ENCODE measurements around the gene SH3BP5L. TPM values are rescaled to one million over a fixed set of nuclear protein-coding genes. Genes with fewer than 3 reads are reported as not detected.

SH3BP5L gene
- total RNA-seq, 4 donors from 2014 or later = 16.8 to 24.6 (median 21.7) TPM

GRCh38 chr1:248824301-248824700, 1.4 kb downstream of the SH3BP5L start:
- Histone ChIP-seq H3K27me3 (no peaks in the 10 kb centered on the region), H3K36me3 (peaks cover 0 to 37% (median 0%) of the 10 kb centered on the region in 3 donors), H3K9me3 (no peaks in the 10 kb centered on the region), H3K4me3 (peak overlapping the region in 3 of 4 donors; percentile 78 to 92 (median 91)), H3K27ac (peak overlapping the region in 1 of 4 donors; percentile 91), H3K4me1 (peaks cover 0 to 66% (median 43%) of the 10 kb centered on the region in 4 donors)
- WGBS, 2 donors = 100% methylated on average over 1 of the region's 1 CpG
- TF ChIP-seq CTCF (IDR thresholded peaks at IDR 0.05) = no peak
- TF ChIP-seq EP300 (IDR thresholded peaks at IDR 0.05) = no peak
- TF ChIP-seq POLR2A (IDR thresholded peaks at IDR 0.05) = no peak
- DNase-seq (ENCODE audit: low spot score in 2 of 2) = no peak

GRCh38 chr1:248823517-248824001, 2.2 kb downstream of the SH3BP5L start:
- H3K4me1 ChIP-seq = peaks cover 0 to 73% (median 44%) of the 10 kb centered on the region in 4 donors
- peaks cover 0 to 41% (median 0%) of the 10 kb centered on the region in 3 donors for H3K36me3 ChIP-seq
- H3K9me3 ChIP-seq = no peaks in the 10 kb centered on the region
- 75 to 92% methylated on average over 2 of the region's 2 CpGs for WGBS, 2 donors
- H3K4me3 ChIP-seq = peak overlapping the region in 1 of 4 donors; percentile 92
- H3K27me3 ChIP-seq = no peaks in the 10 kb centered on the region
- no peak overlapping the region for H3K27ac ChIP-seq
- TF ChIP-seq CTCF (IDR thresholded peaks at IDR 0.05) (no peak), POLR2A (IDR thresholded peaks at IDR 0.05) (no peak), EP300 (IDR thresholded peaks at IDR 0.05) (no peak)
- DNase-seq (ENCODE audit: low spot score in 2 of 2) = no peak

- TF ChIP-seq EP300 (IDR thresholded peaks at IDR 0.05) = no peak
- TF ChIP-seq CTCF (IDR thresholded peaks at IDR 0.05) = no peak
- no peak for TF ChIP-seq POLR2A (IDR thresholded peaks at IDR 0.05)
- no peak for DNase-seq (ENCODE audit: low spot score in 2 of 2)
- Histone ChIP-seq H3K4me1 (peaks cover 0 to 81% (median 44%) of the 10 kb centered on the region in 4 donors), H3K9me3 (no peaks in the 10 kb centered on the region), H3K36me3 (peaks cover 0 to 47% (median 0%) of the 10 kb centered on the region in 3 donors), H3K27ac (no peak overlapping the region), H3K27me3 (no peaks in the 10 kb centered on the region), H3K4me3 (no peak overlapping the region)
- WGBS, 2 donors = 80 to 86% methylated on average over 15 of the region's 15 CpGs
Measured at GRCh38 chr1:248822148-248823032, 3.3 kb downstream of the SH3BP5L start.

- H3K4me1 ChIP-seq = peaks cover 0 to 77% (median 41%) of the 10 kb centered on the region in 4 donors
Measured at GRCh38 chr1:248821641-248822040, 4.1 kb downstream of the SH3BP5L start.

More at GRCh38 chr1:248821641-248822040, 4.1 kb downstream of the SH3BP5L start:
- no peak for TF ChIP-seq EP300 (IDR thresholded peaks at IDR 0.05)
- no peak for TF ChIP-seq CTCF (IDR thresholded peaks at IDR 0.05)
- no peak for TF ChIP-seq POLR2A (IDR thresholded peaks at IDR 0.05)
- Histone ChIP-seq H3K27ac (peak overlapping the region in 1 of 4 donors; percentile 9), H3K9me3 (no peaks in the 10 kb centered on the region), H3K4me3 (no peak overlapping the region), H3K36me3 (peaks cover 0 to 54% (median under 1%) of the 10 kb centered on the region in 3 donors), H3K27me3 (no peaks in the 10 kb centered on the region)
- 94% methylated on average over 5 to 7 of the region's 7 CpGs for WGBS, 2 donors
- DNase-seq (ENCODE audit: low spot score in 2 of 2) = no peak

Data from tibial nerve (tissue), 4 donors.